K562 treated with DMSO at 1 percent for 12 hours (cell line): ENCODE measurements around the gene FAM241B. TPM values are rescaled to one million over a fixed set of nuclear protein-coding genes. Genes with fewer than 3 reads are reported as not detected.

Experiments
- total RNA-seq: library from RNA; unstranded; fragments of 300-600 nt; gene quantifications from 2 replicates; pipeline ENCODE4 v1.2.3, GENCODE V29; 2022; ENCODE audit not compliant: insufficient read depth

FAM241B gene, protein sequence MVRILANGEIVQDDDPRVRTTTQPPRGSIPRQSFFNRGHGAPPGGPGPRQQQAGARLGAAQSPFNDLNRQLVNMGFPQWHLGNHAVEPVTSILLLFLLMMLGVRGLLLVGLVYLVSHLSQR
- total RNA-seq: 9.6 and 10.8 TPM in 2 replicates

DNA sequence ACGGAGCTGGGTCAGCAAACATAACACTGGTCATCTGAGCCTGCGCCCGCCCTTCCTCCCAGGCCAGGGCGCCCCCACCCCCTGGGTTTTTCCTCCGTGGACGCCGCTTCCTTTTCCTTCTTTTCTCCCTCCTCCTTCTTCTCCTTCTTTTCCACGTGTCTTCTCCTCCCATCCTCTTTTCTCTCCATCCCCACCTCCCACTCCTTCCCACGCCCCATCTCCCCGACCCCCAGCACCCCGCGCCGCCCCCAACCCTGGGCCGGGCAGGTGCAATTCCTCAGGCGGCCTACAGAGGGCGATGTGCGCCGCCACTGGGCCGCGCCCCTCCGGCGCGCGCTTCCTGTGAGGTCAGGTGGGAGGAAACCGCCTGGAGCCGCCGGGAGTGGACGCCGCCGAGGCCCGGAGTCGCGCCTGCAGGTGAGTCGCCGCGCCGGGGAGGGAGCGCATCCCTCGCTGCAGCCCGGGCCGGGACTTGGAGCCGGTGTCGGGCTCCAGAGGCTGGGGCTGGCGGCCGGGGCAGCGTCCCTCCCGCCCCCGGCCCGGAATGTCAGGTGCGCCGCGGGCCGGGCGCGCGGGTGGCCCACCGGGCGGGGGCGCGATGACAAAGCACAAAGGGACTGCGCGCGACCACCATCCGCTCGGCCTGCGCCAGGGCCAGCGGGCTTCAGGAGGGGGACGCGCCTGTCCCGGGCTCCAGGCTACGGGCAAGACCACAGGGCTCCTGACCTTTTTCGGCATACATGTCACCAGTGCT is at the start of gene FAM241B:
FAM241B (plus strand) TSS at position 351 of the 754 bp plus-strand sequence. CDS start 1,497 bp downstream, outside the sequence.

Other genes starting within 250 kb of the FAM241B start
- 0.50 TPM in 1 of 2 replicates, not detected in the other for gene TACR2, start 213.3 kb upstream of the FAM241B start, total RNA-seq
- 3.7 and 5.0 TPM in 2 replicates for gene TSPAN15, start 178.8 kb upstream of the FAM241B start, total RNA-seq
- not detected in 2 replicates for gene NEUROG3, start 56.8 kb upstream of the FAM241B start, total RNA-seq
- gene COL13A1, start 171.7 kb downstream of the FAM241B start, total RNA-seq: not detected in 2 replicates